Neural progenitor cell (in vitro differentiated cells): ENCODE results near the gene SLFN13. TPM values are rescaled to one million over a fixed set of nuclear protein-coding genes. Genes with fewer than 3 reads are reported as not detected.
A peak's percentile ranks its signal among the peaks of the same experiment; 100 is the strongest.

Experiments used
- DNase-seq: peaks from one replicate; pipeline ENCODE4 v3.0.0-alpha.2; 2016; ENCODE audit warnings: low spot score
- H2AFZ ChIP-seq: fragments of 200-600 bp; sonication (generic); replicated peaks from 2 replicates; pipeline ENCODE4 v1.6.1; 2016; ENCODE audit warnings: antibody characterized with exemption
- H3F3A ChIP-seq: fragments of 200-600 bp; sonication (generic); 2 replicates; pipeline ENCODE4 v1.6.1; 2016; ENCODE audit warnings: antibody characterized with exemption, low read depth
- H3K27ac ChIP-seq: fragments of 200-600 bp; sonication (generic); 2 replicates; pipeline ENCODE4 v1.5.1; 2016; ENCODE audit warnings: mild to moderate bottlenecking
- H3K27me3 ChIP-seq: fragments of 200-600 bp; sonication (generic); 2 replicates; pipeline ENCODE4 v1.6.1; 2016; ENCODE audit warnings: mild to moderate bottlenecking, moderate library complexity
- H3K36me3 ChIP-seq: fragments of 200-600 bp; sonication (generic); 2 replicates; pipeline ENCODE4 v1.5.1; 2016
- H3K4me1 ChIP-seq: fragments of 200-600 bp; sonication (generic); 2 replicates; pipeline ENCODE4 v1.6.1; 2016; ENCODE audit warnings: mixed run types
- H3K4me2 ChIP-seq: fragments of 200-600 bp; sonication (generic); 2 replicates; pipeline ENCODE4 v1.6.1; 2016
- H3K4me3 ChIP-seq: fragments of 200-600 bp; sonication (generic); 2 replicates; pipeline ENCODE4 v1.5.1; 2016
- H3K79me2 ChIP-seq: fragments of 200-600 bp; sonication (generic); 2 replicates; pipeline ENCODE4 v1.6.1; 2016; ENCODE audit warnings: low read depth
- H3K9ac ChIP-seq: fragments of 200-600 bp; sonication (generic); 2 replicates; pipeline ENCODE4 v1.6.1; 2016
- H3K9me3 ChIP-seq: fragments of 200-600 bp; sonication (generic); 2 replicates; pipeline ENCODE4 v1.5.1; 2016; ENCODE audit warnings: low read depth
- H4K20me1 ChIP-seq: fragments of 200-600 bp; sonication (generic); 2 replicates; pipeline ENCODE4 v1.6.1; 2016; ENCODE audit warnings: low read depth
- H3K27ac Mint-ChIP-seq: 3 replicates; pipeline ENCODE4 v1.8.0; 2021; ENCODE audit warnings: mixed read lengths
- H3K27me3 Mint-ChIP-seq: 2 replicates; pipeline ENCODE4 v1.8.0; 2022; ENCODE audit warnings: low read depth, mild to moderate bottlenecking, inconsistent platforms, moderate library complexity, mixed read lengths; ENCODE audit not compliant: insufficient read depth
- H3K36me3 Mint-ChIP-seq: 3 replicates; pipeline ENCODE4 v1.8.0; 2021; ENCODE audit warnings: mixed read lengths
- H3K4me1 Mint-ChIP-seq: 3 replicates; pipeline ENCODE4 v1.8.0; 2021; ENCODE audit warnings: mixed read lengths
- H3K4me3 Mint-ChIP-seq: 3 replicates; pipeline ENCODE4 v1.8.0; 2021; ENCODE audit warnings: mild to moderate bottlenecking, moderate library complexity, mixed read lengths
- H3K9me3 Mint-ChIP-seq: 3 replicates; pipeline ENCODE4 v1.8.0; 2020; ENCODE audit warnings: mixed read lengths
- EZH2 ChIP-seq: fragments of 200-600 bp; sonication (generic); IDR thresholded peaks from 2 replicates; pipeline ENCODE4 v1.6.1; 2017; ENCODE audit warnings: antibody characterized with exemption, mild to moderate bottlenecking, moderate library complexity
- EZH2phosphoT487 ChIP-seq: fragments of 200-600 bp; sonication (generic); IDR thresholded peaks from 2 replicates; pipeline ENCODE4 v1.6.1; 2017; ENCODE audit warnings: antibody characterized with exemption
- total RNA-seq: library from RNA; depleted of rRNA; stranded (reverse); fragments of >200 nt; gene quantifications from 2 replicates; pipeline ENCODE4 v1.2.3, GENCODE V29; 2015; ENCODE audit warnings: low replicate concordance
- TF ChIP-seq, protein P1 (sequence below): fragments of 200-600 bp; sonication (generic); IDR thresholded peaks from 2 replicates; pipeline ENCODE4 v1.5.1; 2017; ENCODE audit warnings: antibody characterized with exemption, mild to moderate bottlenecking

Gene SLFN13
- total RNA-seq, 1 donor from 2014 or later, result 0.88 TPM

DNA sequence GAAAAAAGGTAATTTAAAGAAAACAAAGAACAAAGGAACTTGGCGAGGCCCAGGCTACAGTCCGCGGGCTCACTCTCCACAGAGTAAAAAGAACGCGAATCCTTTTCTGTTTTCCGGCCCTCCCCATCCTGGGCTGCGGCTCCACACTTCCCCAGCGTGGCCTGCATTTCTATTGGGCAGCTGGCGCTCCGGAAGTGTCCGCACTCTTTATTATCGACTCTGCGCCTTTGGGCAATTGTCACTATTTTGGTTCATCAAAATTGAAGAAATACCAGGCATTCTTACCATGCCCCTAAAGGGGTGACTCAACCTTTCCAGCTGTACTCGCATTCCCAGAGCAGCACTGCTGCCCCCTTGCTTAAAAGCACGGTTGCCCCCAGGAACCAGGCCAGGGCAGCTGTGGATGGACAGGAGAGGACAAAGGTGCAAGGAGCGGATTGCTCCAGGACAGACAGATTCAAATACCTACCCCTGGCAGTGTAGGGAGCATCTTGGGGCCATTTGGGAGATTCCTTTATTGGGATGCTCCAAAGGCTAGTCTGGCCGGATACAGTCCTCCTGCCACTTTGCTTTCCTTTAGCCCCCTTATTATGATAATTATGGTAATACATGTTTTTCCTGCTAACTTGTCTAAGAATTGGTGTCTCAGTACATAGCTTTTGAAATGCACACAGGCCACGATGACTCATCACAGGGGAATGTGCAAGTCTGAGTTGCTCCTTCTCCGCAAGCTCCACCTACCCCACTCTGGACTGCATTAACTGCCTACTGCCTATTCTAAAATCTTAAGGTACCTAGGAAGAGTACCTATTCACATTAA, 15.3 kb downstream of the SLFN13 start:
- Histone ChIP-seq H3K4me1 (peaks cover 7% of the 10 kb centered on the region), H3K79me2 (no peaks in the 10 kb centered on the region), H3K27ac (no peak overlapping the region), H4K20me1 (no peaks in the 10 kb centered on the region), H3K27me3 (no peaks in the 10 kb centered on the region), H3K9me3 (no peaks in the 10 kb centered on the region), H3K4me2 (peak overlapping the region; percentile 61), H3K9ac (no peak overlapping the region), H3K4me3 (peak overlapping the region; percentile 21), H2AFZ (peak overlapping the region; percentile 81), H3K36me3 (no peaks in the 10 kb centered on the region), H3F3A (no peaks in the 10 kb centered on the region)
- H3K4me3 Mint-ChIP-seq, result peak overlapping the region; percentile 44
- peaks cover 12% of the 10 kb centered on the region for H3K9me3 Mint-ChIP-seq
- peak; percentile 36 for DNase-seq
- peak overlapping the region; percentile 80 for H3K27ac Mint-ChIP-seq
- H3K4me1 Mint-ChIP-seq, result peaks cover 43% of the 10 kb centered on the region
- H3K36me3 Mint-ChIP-seq, result no peaks in the 10 kb centered on the region
- TF ChIP-seq, protein P1, sequence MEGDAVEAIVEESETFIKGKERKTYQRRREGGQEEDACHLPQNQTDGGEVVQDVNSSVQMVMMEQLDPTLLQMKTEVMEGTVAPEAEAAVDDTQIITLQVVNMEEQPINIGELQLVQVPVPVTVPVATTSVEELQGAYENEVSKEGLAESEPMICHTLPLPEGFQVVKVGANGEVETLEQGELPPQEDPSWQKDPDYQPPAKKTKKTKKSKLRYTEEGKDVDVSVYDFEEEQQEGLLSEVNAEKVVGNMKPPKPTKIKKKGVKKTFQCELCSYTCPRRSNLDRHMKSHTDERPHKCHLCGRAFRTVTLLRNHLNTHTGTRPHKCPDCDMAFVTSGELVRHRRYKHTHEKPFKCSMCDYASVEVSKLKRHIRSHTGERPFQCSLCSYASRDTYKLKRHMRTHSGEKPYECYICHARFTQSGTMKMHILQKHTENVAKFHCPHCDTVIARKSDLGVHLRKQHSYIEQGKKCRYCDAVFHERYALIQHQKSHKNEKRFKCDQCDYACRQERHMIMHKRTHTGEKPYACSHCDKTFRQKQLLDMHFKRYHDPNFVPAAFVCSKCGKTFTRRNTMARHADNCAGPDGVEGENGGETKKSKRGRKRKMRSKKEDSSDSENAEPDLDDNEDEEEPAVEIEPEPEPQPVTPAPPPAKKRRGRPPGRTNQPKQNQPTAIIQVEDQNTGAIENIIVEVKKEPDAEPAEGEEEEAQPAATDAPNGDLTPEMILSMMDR, result peak; percentile 12
- TF ChIP-seq EZH2, result no peak
- TF ChIP-seq EZH2phosphoT487, result no peak
- no peaks in the 10 kb centered on the region for H3K27me3 Mint-ChIP-seq

DNA sequence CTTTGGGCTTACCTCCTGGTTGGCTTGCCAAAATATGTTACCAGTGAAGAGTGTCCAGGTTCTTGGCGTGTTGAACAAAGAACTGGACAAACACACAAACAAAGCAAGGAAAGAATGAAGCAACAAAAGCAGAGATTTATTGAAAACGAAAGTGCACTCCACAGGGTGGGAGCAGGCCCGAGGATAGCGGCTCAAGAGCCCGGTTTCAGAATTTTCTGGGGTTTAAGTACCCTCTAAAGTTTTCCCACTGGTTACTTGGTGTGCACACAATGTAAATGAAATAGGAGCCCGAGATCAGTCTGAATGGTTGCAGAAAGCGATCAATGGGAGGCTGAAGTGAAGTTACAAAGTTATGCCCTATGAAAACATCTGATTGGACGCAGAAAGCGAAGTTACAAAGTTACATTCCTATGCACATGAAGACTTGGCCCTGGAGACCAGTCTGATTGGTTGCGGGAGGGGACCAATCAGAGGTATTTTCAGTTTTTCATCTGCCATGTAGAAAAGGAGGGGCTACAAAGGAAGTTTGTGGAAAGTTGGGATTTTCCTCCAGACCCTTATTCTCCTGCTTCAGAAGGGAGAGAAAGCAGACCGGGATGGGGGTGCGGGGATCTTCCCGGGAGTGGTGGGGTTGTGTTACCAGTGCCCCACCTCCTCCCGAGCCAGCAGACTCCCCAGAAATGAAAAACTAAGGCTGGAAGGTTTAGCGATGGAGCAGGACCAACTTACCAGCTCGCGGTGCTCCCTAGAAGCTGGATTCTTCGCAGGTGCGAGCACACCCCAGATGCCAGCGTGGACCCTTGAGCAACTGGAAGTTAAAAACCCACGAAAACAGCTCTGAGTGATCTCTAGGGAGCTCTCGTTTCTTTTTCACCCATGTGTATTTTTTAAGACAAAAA, 16.1 kb downstream of the SLFN13 start, which contains the start of gene SLFN12:
Gene SLFN12 (minus strand): TSS at position 325 of the 899 bp plus-strand sequence. CDS start 9,472 bp downstream, outside the sequence.
- Histone ChIP-seq H3K36me3 (no peaks in the 10 kb centered on the region), H3K27me3 (no peaks in the 10 kb centered on the region), H3K27ac (no peak within 1 kb of the TSS), H3K4me1 (peaks cover 7% of the 10 kb centered on the region), H3F3A (no peaks in the 10 kb centered on the region), H3K79me2 (no peaks in the 10 kb centered on the region), H3K4me2 (peak within 1 kb of the TSS; percentile 61), H3K9ac (no peak within 1 kb of the TSS), H4K20me1 (no peaks in the 10 kb centered on the region), H3K9me3 (no peaks in the 10 kb centered on the region), H3K4me3 (peak within 1 kb of the TSS; percentile 21), H2AFZ (peak within 1 kb of the TSS; percentile 81)
- no peaks in the 10 kb centered on the region for H3K27me3 Mint-ChIP-seq
- H3K4me1 Mint-ChIP-seq, result peaks cover 43% of the 10 kb centered on the region
- peak within 1 kb of the TSS; percentile 82 for H3K4me3 Mint-ChIP-seq
- no peaks in the 10 kb centered on the region for H3K36me3 Mint-ChIP-seq
- TF ChIP-seq EZH2phosphoT487, result no peak
- TF ChIP-seq EZH2, result no peak
- TF ChIP-seq, protein P1, result no peak
- peak; percentile 26 for DNase-seq
- peaks cover 12% of the 10 kb centered on the region for H3K9me3 Mint-ChIP-seq
- peak within 1 kb of the TSS; percentile 94 for H3K27ac Mint-ChIP-seq

DNA sequence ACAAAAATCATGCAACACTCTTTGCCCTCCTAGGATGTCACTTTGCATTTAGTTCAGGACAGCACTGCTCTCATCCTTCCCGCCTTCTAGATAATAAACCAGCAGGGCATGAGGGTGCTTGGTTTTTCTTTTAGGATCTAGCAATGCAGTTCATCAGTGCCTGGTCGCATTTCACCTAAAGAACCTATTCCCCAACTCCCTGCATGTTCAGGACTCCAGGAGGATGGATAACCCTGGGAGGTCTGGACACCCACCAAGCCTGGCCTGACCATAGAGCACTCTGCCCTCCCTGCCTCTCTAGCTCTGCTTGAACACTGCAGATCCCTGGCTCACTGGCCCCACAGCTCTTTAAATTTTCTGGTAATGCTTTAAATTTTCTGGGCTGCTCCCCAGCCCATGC, 18.9 kb downstream of the SLFN13 start:
- Histone ChIP-seq H3K9me3 (no peaks in the 10 kb centered on the region), H3K4me2 (no peak overlapping the region), H2AFZ (no peak overlapping the region), H3K4me3 (no peak overlapping the region), H3K9ac (no peak overlapping the region), H3F3A (no peaks in the 10 kb centered on the region), H3K4me1 (peaks cover 7% of the 10 kb centered on the region), H3K79me2 (no peaks in the 10 kb centered on the region), H4K20me1 (no peaks in the 10 kb centered on the region), H3K27ac (no peak overlapping the region), H3K27me3 (no peaks in the 10 kb centered on the region), H3K36me3 (no peaks in the 10 kb centered on the region)
- DNase-seq, result no peak
- Mint-ChIP-seq H3K4me3 (no peak overlapping the region), H3K27ac (no peak overlapping the region), H3K36me3 (no peaks in the 10 kb centered on the region), H3K27me3 (peaks cover 4% of the 10 kb centered on the region), H3K4me1 (peaks cover 27% of the 10 kb centered on the region), H3K9me3 (peaks cover 12% of the 10 kb centered on the region)
- TF ChIP-seq, protein P1, result no peak
- TF ChIP-seq EZH2phosphoT487 (no peak), EZH2 (no peak)
